ENCODE data around the gene SLC37A1.
A peak's percentile ranks its signal among the peaks of the same experiment; 100 is the strongest.

SLC37A1 gene

GRCh38 chr21:42527489-42528158 lies 14.0 kb downstream of the SLC37A1 start:
- no peak for DNase-seq (ENCODE audit: low read depth)

- no peak for DNase-seq (ENCODE audit: low read depth)
Observed at GRCh38 chr21:42530167-42530518, 16.5 kb downstream of the SLC37A1 start.

DNA sequence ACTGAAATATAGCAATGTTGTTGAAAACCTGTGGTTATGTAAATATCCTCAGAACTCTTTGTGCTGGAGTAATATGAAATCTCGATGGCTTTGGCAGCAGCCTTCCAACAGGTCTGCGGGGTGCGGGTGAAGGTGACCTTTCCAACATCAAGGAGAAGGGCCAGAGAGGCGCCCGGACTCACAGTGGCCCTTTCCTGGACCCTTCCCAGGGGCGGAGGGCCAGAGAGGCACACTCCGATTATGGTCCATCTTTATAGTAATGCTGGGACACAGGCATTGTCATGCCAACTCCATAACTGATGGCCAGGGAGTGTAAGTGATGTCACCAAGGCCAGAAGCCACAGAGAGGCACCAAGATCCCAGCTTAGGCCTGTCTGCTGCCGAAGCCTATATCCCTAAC lies 18.1 kb downstream of the SLC37A1 start:
- no peak for DNase-seq (ENCODE audit: low read depth)

DNA sequence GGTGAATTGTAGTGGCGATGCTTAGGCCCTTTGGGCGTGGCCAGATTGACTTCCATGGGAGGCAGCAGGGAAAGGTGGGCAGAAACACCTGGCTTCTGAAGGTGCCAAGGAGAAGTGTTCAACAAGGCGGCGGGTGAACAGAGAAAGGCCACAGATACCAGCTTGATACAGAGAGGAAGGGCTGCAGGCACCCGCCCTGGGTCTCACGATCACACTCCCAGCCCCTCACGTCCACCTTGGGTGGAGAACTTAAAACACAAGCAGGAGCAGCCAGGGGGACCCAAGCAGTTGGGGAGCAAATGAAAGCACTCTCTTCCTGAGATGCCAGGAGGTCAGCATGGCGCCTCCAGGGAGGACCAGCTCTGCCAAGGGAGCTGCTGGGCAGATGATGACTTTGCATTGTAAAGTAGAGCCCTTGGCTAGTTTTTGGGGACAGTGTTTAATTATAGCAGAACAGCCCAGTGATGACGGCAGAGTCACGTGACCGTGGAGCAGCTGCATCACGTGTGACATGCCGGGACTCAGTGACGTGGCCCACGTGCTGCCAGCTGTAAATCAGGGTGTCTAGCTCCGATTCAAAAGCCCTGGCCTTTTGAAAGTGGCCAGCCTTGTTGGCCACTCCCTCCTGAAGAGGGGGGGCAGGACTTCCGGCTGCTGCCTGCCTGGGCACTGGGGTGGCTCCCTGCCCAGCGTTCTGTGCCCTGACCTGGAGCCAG lies 19.0 kb downstream of the SLC37A1 start:
- peak; percentile 30 for DNase-seq (ENCODE audit: low read depth)

DNA sequence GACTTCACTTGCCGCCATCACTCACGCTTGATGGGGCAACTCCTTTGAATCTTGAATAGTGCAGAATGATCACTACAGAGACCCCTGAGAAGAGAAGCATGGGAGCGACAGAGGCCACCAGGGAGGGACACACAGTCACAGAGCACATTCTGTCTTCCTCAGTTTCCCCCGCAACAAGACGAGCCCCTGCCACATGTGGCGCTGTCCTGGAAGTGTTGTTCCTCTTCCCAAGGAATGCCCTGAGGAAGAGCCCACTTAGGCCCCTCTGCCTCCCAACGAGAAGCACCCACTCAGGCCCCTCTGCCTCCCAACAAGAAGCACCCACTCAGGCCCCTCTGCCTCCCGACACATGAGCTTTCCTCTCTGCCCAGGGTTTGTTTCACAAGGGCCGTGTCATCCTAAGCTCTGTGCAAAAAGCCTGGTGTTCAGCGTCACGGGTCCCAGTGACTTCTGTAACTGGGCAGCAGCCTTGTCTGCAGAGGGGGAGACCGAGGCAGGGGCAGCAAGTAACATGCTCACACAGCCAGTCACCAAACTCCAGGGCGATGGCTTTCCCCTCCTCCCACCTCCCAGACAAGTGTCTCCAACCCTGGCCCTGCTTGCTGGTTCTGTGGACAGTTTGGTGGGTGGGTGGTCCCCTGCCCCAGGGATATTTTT lies 19.8 kb downstream of the SLC37A1 start:
- no peak for DNase-seq (ENCODE audit: low read depth)

DNA sequence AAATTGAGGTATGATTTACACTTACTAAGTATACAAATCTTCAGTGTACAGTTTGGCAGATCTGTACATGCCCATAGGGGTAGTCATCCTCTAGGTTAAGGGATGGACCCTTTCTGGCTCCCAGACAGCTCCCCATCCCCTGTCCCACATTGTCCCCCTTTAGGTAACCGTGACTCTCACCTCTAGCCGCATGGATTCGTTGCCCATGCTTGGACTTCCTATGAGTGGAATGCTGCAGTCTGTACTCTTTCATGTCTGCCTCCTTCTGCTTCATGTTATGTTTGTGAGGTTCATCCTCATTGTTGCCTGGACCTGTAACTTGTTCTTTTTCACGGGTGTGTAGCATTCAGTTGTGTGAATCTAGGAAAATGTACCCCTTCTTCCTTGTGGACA lies 20.3 kb downstream of the SLC37A1 start:
- no peak for DNase-seq (ENCODE audit: low read depth)

DNA sequence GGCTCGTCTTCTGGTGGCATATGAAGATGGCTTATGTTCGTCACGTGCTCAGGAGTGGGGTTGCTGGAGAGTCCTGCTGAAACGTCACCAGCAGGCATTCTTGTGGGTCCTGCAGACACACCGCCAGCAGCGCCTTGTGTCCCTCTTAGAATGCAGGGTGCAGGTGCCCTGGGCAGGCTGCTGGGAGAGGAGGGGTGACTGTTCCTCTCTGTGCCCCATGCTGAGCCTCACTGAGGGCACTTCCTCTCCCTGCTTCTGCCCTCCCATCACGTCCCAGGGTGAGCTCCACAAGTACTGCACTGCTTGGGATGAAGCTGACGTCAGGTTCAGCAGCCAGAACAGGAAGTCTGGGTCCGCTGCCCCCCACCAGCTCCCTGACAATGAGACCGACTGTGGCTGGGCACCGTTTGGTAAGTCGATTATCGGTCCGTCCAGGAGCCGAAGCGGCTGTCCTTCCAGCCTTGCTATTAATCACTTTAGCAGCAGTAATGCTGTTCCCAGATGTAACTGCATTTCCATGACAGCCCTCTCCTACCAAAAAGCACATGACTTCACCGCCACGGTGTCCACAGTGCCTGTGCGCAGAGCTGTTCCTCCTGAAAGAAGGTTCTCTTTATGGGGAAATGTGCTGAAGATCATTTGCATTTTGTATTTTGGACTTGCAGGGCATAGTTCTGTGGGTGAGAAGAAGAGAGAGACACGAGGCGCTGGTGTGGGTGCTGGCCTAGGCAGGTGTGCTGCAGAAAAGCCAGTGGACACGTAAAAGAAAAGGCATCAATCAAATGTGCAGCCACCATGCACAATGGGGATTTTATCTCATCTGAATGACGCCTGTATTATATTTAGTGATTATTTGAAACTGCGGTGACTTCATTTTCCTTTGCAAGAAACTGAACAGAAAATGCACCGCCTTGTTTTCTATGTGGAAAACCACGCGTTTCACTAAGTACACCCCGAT lies 21.0 kb downstream of the SLC37A1 start:
- DNase-seq (ENCODE audit: low read depth) = no peak

- no peak for DNase-seq (ENCODE audit: low read depth)
Observed at GRCh38 chr21:42535602-42536171, 22.0 kb downstream of the SLC37A1 start.

DNA sequence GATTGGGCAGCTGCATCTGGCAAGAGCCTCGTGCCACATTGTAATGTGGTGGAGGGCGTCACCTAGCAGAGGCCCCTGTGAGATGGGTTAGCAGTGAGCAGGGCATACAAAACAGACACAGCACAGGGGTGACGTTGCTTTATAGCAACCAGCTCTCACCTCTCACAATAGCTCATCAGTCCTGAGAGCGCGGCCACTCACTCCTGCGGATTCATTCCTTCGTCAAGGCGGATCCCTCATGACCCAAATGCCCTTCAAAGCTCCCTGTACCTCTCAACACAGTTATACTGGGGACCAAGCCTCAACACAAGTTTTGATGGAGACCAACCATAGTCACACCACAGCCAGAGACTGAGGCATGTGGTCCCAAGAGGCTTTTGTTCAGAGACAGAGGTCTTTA lies 22.9 kb downstream of the SLC37A1 start:
- DNase-seq (ENCODE audit: low read depth) = no peak

DNA sequence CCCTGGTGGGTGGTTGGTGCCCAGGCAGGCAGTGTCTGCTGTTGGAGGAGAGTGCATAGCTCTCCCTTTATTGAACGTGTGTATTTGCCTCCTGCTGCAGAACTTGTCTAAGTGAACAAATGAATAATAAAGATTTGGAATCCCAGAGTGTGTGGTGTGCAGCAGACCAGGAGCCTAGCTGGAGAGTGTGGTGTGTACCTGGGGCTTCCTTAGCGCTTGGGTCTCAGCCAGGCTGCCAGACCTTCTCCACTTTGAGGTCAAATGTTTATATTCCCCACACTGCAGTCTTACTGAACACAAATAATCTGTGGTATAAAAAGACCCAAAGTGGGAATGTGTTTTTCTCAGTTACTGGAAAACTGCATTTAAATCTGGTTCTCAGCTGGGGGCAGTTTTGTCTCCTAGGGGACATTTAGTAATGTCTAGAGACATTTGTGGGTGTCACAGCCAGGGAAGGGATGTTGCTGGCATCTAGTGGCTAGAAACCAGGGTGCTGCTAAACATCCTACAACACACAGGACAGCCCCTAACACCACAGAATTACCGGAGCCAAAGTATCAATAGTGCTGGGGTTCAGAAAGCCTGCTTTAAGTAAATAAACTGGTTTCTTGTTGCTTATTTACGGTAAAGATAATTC lies 23.6 kb downstream of the SLC37A1 start:
- no peak for DNase-seq (ENCODE audit: low read depth)

DNA sequence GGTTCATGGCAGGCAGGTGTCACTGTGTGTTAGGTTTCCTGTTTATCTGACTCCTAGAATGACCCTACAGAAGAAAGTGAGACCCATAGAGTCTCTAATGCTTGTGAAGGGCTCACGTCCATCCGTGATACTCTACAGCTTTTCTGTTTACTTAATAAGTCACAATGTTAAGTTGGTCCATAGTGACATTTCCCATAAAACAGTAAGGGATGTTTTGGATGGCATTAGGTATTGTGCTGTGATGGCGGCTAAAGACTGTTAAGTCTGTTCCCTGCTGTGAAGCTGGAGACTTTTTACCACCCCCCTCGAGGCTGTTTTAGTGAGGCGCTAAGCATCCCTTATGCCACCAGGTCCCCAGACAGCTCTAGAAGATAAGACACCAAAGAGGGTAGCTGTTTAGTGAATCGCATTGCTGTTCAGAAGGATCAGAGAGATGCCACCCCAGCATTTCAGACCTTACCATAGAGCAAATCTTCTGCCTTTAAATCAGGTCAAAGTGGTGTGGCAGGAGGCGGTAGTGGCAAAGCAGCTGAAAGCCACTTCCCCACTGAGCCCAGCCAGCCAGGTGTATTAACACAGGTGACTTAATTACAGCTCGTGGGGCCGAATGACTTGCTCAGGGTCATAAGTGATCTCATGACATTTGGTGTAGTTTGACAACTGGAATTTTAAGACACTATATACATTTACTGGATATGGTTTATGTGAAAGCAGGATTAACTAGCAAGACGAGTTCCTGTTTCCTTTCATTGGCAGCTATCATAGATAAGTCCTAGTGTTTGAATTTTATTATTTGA lies 25.0 kb downstream of the SLC37A1 start:
- no peak for DNase-seq (ENCODE audit: low read depth)

GRCh38 chr21:42539342-42539741 lies 25.7 kb downstream of the SLC37A1 start:
- DNase-seq (ENCODE audit: low read depth) = no peak

GRCh38 chr21:42539931-42540343 lies 26.3 kb downstream of the SLC37A1 start:
- DNase-seq (ENCODE audit: low read depth) = no peak

GRCh38 chr21:42540396-42540795 lies 26.7 kb downstream of the SLC37A1 start:
- no peak for DNase-seq (ENCODE audit: low read depth)

GRCh38 chr21:42541174-42541573 lies 27.5 kb downstream of the SLC37A1 start:
- DNase-seq (ENCODE audit: low read depth) = no peak

- DNase-seq (ENCODE audit: low read depth) = no peak
Observed at GRCh38 chr21:42541618-42542017, 28.0 kb downstream of the SLC37A1 start.

- no peak for DNase-seq (ENCODE audit: low read depth)
Observed at GRCh38 chr21:42542196-42542595, 28.5 kb downstream of the SLC37A1 start.

DNA sequence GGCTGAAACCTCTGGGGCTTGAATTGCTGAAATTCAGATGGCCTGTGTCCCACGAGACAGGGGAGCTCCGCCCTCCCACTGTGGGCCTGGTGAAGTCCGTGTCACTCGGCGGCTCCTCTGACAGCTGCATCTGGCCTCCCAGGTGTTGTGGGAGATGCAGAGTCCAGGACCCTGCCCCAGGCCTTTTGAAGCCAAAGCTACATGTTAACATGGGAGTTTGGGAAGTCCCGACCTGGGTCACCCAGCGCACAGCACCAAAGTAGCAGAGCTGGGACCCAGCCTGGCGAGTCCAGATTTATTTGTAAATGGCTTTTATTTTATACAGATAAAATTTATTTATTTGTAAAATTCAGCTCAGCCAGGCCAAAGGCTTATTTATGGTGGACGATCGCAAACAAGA lies 28.9 kb downstream of the SLC37A1 start:
- no peak for DNase-seq (ENCODE audit: low read depth)

- no peak for DNase-seq (ENCODE audit: low read depth)
Observed at GRCh38 chr21:42543106-42543847, 29.6 kb downstream of the SLC37A1 start.

DNA sequence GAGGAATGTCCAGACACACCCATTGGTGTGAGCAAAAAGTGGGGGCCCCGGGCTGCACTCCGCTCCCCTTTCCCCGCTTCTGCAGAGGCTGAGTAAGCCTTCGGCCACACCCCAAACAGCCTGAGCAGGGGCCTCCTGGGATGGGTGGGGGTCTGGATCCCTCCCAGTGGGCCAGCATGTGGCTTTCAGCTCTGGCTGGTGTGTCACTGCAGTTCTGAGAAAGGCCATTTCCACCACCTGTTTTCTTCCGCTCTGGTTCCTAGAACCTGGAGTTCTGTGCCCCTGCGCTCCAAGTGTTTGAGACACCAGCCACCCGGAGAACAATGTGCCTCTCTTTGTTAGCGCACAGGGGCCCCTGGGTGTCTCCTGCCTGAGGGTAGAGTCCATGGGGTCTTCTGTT lies 30.9 kb downstream of the SLC37A1 start:
- no peak for DNase-seq (ENCODE audit: low read depth)
